ENCODE results near the gene GPR78.

GRCh38 chr4:8618421-8618820 is 38.2 kb downstream of the GPR78 start:
- TF ChIP-seq POLR2A (IDR thresholded peaks at IDR 0.05; ENCODE audit: low read depth, low read length) = no peak
- no peak for TF ChIP-seq RAD21 (IDR thresholded peaks at IDR 0.05; ENCODE audit: low read length)
- TF ChIP-seq, protein P1, sequence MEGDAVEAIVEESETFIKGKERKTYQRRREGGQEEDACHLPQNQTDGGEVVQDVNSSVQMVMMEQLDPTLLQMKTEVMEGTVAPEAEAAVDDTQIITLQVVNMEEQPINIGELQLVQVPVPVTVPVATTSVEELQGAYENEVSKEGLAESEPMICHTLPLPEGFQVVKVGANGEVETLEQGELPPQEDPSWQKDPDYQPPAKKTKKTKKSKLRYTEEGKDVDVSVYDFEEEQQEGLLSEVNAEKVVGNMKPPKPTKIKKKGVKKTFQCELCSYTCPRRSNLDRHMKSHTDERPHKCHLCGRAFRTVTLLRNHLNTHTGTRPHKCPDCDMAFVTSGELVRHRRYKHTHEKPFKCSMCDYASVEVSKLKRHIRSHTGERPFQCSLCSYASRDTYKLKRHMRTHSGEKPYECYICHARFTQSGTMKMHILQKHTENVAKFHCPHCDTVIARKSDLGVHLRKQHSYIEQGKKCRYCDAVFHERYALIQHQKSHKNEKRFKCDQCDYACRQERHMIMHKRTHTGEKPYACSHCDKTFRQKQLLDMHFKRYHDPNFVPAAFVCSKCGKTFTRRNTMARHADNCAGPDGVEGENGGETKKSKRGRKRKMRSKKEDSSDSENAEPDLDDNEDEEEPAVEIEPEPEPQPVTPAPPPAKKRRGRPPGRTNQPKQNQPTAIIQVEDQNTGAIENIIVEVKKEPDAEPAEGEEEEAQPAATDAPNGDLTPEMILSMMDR (conservative IDR thresholded peaks at IDR 0.05; ENCODE audit: low read depth, low read length) = no peak
- TF ChIP-seq CEBPB (IDR thresholded peaks at IDR 0.05; ENCODE audit: low read depth, low read length) = no peak
- TF ChIP-seq RCOR1 (IDR thresholded peaks at IDR 0.05; ENCODE audit: insufficient replicate concordance, low read length) = no peak
- no peak for TF ChIP-seq MAFK (IDR thresholded peaks at IDR 0.05; ENCODE audit: low read depth, low read length)
- TF ChIP-seq, protein P2, sequence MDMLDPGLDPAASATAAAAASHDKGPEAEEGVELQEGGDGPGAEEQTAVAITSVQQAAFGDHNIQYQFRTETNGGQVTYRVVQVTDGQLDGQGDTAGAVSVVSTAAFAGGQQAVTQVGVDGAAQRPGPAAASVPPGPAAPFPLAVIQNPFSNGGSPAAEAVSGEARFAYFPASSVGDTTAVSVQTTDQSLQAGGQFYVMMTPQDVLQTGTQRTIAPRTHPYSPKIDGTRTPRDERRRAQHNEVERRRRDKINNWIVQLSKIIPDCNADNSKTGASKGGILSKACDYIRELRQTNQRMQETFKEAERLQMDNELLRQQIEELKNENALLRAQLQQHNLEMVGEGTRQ (IDR thresholded peaks at IDR 0.05; ENCODE audit: low read depth, low read length) = no peak
- TF ChIP-seq SMC3 (IDR thresholded peaks at IDR 0.05; ENCODE audit: low read depth, low read length) = no peak
- no peak for TF ChIP-seq RFX5 (IDR thresholded peaks at IDR 0.05; ENCODE audit: low read depth, low read length)
- no peak for TF ChIP-seq FOS (IDR thresholded peaks at IDR 0.05; ENCODE audit: low read depth, low read length)
- TF ChIP-seq MAZ (IDR thresholded peaks at IDR 0.05; ENCODE audit: borderline replicate concordance, low read depth, low read length) = no peak
- TF ChIP-seq, protein P3, sequence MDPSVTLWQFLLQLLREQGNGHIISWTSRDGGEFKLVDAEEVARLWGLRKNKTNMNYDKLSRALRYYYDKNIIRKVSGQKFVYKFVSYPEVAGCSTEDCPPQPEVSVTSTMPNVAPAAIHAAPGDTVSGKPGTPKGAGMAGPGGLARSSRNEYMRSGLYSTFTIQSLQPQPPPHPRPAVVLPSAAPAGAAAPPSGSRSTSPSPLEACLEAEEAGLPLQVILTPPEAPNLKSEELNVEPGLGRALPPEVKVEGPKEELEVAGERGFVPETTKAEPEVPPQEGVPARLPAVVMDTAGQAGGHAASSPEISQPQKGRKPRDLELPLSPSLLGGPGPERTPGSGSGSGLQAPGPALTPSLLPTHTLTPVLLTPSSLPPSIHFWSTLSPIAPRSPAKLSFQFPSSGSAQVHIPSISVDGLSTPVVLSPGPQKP (IDR thresholded peaks at IDR 0.05; ENCODE audit: borderline replicate concordance, low read depth, low read length) = no peak
- no peak for TF ChIP-seq BHLHE40 (IDR thresholded peaks at IDR 0.05; ENCODE audit: low read depth, low read length)
- TF ChIP-seq NFE2L2 (IDR thresholded peaks at IDR 0.05; ENCODE audit: low read depth, low read length) = no peak

Data from IMR-90 (cell line).